Activated naive CD4-positive, alpha-beta T cell treated with Interleukin-2 at 50 U/mL for 16 hours (primary cell): ENCODE measurements around the gene CAPN5.

Experiments used
- DNase-seq: peaks from one replicate; pipeline ENCODE4 v3.0.0-alpha.2; 2020

Gene CAPN5

DNA sequence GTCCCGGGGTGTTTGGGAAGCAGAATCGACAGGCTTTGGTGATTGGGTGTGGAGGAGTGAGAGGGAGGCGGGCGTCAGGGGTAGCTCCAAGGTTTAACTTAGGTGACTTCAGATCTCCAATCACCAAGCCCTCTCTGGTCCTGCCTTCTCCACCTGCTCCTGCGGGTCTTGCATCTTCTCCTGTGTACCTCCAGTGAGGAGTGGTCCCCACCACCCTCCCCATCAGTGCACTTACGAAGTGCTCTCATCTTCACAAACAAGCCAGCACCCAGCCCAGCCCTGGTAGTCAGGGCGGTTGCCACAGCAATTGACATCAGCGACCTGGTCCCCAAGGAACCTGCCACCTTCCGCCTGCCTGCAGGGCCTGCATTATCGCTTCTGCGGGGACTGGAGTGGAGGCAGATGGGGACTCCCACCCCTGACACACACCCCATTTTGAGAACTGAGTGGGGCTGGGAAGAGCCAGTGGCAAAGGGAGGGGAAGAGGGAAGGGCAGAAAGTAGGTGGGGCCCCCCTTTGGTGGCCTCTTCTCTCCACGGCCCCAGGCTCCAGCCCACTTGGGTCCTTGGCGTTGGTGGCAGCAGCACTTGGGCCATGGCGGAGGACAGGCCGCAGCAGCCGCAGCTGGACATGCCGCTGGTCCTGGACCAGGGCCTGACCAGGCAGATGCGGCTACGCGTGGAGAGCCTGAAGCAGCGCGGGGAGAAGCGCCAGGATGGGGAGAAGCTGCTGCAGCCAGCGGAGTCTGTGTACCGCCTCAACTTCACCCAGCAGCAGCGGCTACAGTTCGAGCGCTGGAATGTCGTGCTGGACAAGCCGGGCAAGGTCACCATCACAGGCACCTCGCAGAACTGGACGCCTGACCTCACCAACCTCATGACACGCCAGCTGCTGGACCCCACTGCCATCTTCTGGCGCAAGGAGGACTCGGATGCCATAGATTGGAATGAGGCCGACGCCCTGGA lies 35.8 kb downstream of the CAPN5 start, which contains the start of gene OMP:
Gene OMP, plus strand, starts transcription at position 595 of the 965 bp plus-strand sequence. Its CDS starts 0 bp downstream, at position 595.
- DNase-seq: no peak

- no peak for DNase-seq
Measured at GRCh38 chr11:77103319-77103718, 36.5 kb downstream of the CAPN5 start.

GRCh38 chr11:77104727-77105126 lies 38.0 kb downstream of the CAPN5 start:
- DNase-seq: no peak

- DNase-seq: no peak
Measured at GRCh38 chr11:77106321-77106720, 39.5 kb downstream of the CAPN5 start.

DNA sequence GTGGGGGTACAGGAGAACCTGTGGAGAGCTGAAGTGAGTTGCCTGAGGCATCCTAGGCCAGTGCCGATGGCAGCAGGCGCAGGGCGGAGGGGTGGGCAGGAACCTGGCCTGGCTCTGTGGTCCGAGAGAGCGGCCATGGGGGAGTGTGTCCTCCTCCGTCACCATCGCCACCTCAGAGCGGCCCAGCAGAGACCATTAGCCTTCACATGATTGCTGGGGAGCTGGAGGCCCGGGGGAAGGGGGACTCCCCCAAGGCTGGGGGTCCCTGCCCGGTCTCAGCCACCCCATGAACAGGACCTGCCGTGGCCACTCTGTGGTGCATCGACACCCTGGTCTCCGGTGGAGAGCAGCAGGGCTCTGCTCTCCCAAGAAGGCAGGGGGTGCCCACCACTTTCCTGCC lies 40.0 kb downstream of the CAPN5 start:
- DNase-seq: no peak

- DNase-seq: no peak
Measured at GRCh38 chr11:77107950-77108349, 41.2 kb downstream of the CAPN5 start.

- no peak for DNase-seq
Measured at GRCh38 chr11:77108436-77108835, 41.7 kb downstream of the CAPN5 start.

- no peak for DNase-seq
Measured at GRCh38 chr11:77109236-77110019, 42.7 kb downstream of the CAPN5 start.

DNA sequence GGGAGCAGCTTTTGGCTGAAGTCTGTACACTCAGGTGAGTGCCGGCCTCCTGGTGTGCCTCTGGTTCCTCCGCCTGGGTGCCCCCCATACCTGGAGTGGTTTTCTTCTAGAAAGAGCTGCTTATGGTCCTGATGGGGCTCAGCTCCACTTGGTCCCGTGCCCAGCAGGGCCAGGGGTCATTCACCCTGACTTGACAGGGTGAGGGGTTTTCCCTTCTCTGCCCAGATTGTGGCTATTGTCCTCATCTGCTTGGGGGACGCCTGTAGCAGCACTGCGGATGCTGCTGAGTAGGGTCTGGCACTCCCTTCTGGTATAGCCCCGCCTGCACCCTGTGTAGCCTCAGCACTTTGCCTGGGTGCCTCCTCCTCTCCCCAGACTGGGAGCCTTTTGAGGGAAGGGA lies 44.1 kb downstream of the CAPN5 start:
- no peak for DNase-seq

DNA sequence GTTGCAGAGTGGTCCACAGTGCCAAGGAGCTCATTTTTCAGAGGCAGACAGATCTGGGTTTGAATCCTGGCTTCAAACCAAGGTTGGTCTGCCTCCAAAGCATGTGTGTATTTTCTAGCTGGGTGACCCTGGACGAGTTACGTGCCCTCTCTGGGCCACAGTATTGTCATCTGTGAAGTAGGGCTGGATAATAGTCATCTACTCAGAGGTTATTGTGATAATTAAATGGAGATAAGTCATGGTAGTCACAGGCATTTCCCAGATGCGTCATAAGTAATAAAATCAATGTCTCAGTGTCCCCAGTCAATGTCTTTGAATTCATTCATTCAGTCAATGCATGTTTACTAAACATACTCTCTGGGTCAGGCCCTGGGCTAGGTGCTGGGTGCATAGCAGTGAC lies 44.5 kb downstream of the CAPN5 start:
- no peak for DNase-seq

- no peak for DNase-seq
Measured at GRCh38 chr11:77111946-77112345, 45.2 kb downstream of the CAPN5 start.

DNA sequence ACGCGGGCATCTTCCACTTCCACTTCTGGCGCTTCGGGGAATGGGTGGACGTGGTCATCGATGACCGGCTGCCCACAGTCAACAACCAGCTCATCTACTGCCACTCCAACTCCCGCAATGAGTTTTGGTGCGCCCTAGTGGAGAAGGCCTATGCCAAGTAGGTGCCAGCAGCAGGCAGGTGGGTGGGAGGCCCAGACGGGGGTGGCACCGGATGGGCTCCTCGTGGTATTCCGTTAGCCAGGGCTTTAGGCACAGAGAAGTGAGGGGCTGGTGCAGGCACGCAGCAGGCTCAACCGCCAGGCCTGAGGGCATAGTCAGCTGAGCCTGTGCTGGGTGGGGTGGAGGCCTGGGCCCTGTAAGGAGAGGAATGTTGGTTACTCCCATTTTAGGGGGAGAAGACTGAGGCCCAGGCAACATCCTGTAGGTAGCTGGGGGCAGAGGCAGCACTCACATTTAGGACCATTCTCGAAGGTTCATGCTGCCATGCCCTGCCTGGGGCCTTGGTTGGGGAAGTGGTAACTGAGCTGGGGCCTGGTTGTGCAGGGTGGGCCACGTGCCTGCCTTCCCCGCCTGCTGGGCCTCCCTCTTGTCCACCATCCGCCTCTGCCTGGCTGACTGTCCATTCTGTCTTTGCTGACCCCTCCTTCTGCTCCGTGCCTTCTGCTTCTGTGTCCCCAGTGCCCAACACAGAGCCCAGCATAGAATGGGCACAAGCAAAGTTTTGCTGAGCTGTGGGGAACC lies 46.0 kb downstream of the CAPN5 start:
- DNase-seq: no peak

- DNase-seq: no peak
Measured at GRCh38 chr11:77113382-77114088, 46.8 kb downstream of the CAPN5 start.

- no peak for DNase-seq
Measured at GRCh38 chr11:77114089-77114463, 47.3 kb downstream of the CAPN5 start.

- DNase-seq: no peak
Measured at GRCh38 chr11:77115181-77115611, 48.4 kb downstream of the CAPN5 start.

DNA sequence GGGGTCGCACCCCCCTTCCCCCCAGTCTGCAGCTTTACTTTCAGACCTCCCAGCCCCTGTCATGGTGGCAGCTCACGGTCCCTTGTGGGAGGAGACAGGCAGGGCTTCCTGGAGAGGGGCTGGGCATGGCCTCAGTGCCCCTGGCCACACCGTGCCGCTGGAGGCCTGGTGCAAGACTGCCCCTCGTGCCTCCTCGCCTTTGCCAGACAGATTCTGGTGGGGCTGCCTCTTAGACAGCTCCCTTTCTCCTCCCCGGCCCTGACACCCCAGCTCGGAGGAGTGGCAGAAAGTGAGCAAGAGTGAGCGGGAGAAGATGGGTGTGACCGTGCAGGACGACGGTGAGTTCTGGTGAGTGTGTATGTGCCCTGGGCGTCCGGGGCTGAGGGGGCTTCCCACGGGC lies 49.2 kb downstream of the CAPN5 start:
- DNase-seq: no peak

- DNase-seq: no peak
Measured at GRCh38 chr11:77117492-77117891, 50.7 kb downstream of the CAPN5 start.

GRCh38 chr11:77118086-77118485 lies 51.3 kb downstream of the CAPN5 start:
- no peak for DNase-seq

DNA sequence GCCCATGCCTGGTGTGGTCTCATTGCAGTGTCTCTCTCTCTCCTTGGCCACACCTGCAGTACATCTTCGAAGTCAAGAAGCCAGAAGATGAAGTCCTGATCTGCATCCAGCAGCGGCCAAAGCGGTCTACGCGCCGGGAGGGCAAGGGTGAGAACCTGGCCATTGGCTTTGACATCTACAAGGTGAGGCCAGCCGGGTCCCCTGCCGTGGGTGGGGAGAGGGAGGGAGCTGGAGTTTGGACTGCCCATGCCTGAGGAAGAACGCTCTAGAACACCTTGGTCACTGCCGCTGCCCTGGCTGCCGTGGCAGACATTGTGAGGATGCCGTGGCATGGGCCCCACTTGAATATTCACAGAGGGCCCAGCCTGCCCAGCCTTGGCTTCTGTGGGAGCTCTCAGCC lies 52.2 kb downstream of the CAPN5 start:
- DNase-seq: no peak

GRCh38 chr11:77119531-77119936 lies 52.8 kb downstream of the CAPN5 start:
- no peak for DNase-seq

- no peak for DNase-seq
Measured at GRCh38 chr11:77120571-77120970, 53.8 kb downstream of the CAPN5 start.

DNA sequence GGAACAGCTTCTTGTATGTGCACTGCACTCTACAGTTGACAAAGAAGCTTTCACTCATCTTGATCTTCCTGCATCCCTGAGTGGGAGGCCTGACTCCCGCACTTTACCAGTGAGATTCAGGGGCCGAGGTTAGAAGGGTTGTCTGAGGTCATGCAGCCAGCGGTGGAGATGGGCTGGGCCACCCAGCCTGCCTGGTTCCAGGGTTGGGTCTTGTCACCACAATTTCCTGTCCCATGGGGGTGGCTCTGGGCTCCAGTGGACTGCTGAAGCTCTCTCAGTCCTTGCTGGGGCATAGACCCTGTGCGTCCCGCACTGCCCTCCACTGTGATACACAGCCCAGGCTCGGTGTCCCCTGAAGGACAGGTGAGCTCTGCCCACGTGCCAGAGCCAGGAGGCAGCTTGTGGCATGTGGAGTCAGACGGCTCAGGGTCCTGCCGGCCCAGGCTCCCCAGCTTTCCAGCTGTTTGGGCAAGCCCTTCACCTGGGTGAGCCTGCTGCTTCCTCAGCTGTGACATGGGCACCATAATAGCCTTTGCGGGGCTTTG lies 54.4 kb downstream of the CAPN5 start:
- no peak for DNase-seq
